K562 treated with DMSO at 1 percent for 24 hours (cell line): ENCODE data around the gene RPAP2. TPM values are rescaled to one million over a fixed set of nuclear protein-coding genes. Genes with fewer than 3 reads are reported as not detected.

ENCODE experiments used
- total RNA-seq: library from RNA; unstranded; fragments of 300-600 nt; gene quantifications from 2 replicates; pipeline ENCODE4 v1.2.3, GENCODE V29; 2022; ENCODE audit warnings: low read depth; ENCODE audit not compliant: insufficient read depth

The RPAP2 gene
- total RNA-seq: 7.9 and 12.8 TPM in 2 replicates

DNA sequence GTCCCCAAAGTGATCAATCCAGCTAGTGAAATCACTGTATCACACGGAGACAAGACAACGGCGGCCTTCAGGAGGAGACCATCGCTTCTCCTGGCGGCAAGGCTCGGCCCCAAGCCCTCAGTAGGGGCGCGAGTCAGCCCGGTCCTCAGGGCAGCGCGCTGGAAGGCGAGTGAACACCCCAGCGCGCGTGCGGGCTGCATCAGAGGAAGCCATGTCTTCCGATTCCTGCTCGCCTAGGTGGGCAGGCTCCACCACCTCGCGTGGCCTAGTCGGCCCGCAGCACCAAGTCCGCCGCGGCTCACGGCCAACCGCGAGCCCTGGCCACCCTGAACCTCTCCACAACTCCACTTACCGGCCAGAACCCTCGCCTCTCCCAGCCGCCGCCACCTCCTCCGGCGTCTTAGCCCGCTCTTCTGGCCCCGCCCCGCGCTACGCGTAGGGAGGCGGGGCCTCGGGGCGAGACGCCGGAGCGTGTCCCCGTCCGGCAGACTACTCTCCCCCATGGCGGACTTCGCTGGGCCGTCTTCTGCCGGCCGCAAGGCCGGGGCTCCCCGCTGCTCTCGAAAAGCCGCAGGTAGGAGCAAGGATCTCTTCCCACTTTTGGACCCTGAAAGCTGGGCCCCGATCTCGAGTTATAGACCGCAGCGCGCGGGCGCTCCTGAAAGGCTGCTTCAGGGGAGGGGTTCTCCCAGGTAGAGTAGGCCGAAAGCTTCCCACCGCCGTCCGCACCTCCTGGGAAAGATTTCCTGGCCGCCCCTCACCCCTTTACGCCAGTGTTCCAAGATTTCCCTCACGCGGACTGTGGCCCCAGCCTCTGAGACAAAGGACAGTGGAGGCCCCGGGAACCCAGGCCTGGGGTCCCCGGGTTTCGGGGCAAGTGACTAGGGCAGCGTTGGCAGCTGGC is at the start of gene RPAP2, which contains the start of gene GLMN:
RPAP2 (plus strand) TSS at position 487 of the 904 bp plus-strand sequence; CDS start at position 502, 15 bp downstream.
GLMN (minus strand) TSS at position 415 of the 904 bp plus-strand sequence. CDS start 988 bp downstream, outside the sequence.

Other genes starting within 250 kb of the RPAP2 start
- not detected in 2 replicates for gene SETSIP, start 223.6 kb upstream of the RPAP2 start, total RNA-seq
- gene BTBD8, start 218.7 kb upstream of the RPAP2 start, total RNA-seq: 1.8 and 2.2 TPM in 2 replicates
- gene C1orf146, start 81.1 kb upstream of the RPAP2 start, total RNA-seq: not detected in 2 replicates
- gene GLMN, start 72 bp upstream of the RPAP2 start, total RNA-seq: 5.2 and 7.6 TPM in 2 replicates
- gene GFI1, start 187.9 kb downstream of the RPAP2 start, total RNA-seq: 1.7 and 2.1 TPM in 2 replicates